ENCODE data around the gene EMP2. TPM values are rescaled to one million over a fixed set of nuclear protein-coding genes. Genes with fewer than 3 reads are reported as not detected.

Gene EMP2
- total RNA-seq, 1 experiment from 2014 or later: 6.3 TPM

- no peak for DNase-seq (ENCODE audit: low spot score)
- in situ Hi-C loops (cut with HindIII; ENCODE audit: low sequenced_read_pairs): no loop called here
Observed at GRCh38 chr16:10611825-10612342, 31.5 kb upstream of the EMP2 start.

- in situ Hi-C loops (cut with HindIII; ENCODE audit: low sequenced_read_pairs): no loop called here
Observed at GRCh38 chr16:10610499-10611184, 30.2 kb upstream of the EMP2 start.

GRCh38 chr16:10609402-10609774 lies 29.0 kb upstream of the EMP2 start:
- in situ Hi-C loops (cut with HindIII; ENCODE audit: low sequenced_read_pairs): no loop called here
- DNase-seq (ENCODE audit: low spot score): no peak

More at GRCh38 chr16:10610499-10611184, 30.2 kb upstream of the EMP2 start:
- DNase-seq (ENCODE audit: low spot score): no peak

- DNase-seq (ENCODE audit: low spot score): no peak
- in situ Hi-C loops (cut with HindIII; ENCODE audit: low sequenced_read_pairs): no loop called here
Observed at GRCh38 chr16:10608687-10609401, 28.4 kb upstream of the EMP2 start.

- in situ Hi-C loops (cut with HindIII; ENCODE audit: low sequenced_read_pairs): no loop called here
- no peak for DNase-seq (ENCODE audit: low spot score)
Observed at GRCh38 chr16:10607157-10607556, 26.8 kb upstream of the EMP2 start.

- in situ Hi-C loops (cut with HindIII; ENCODE audit: low sequenced_read_pairs): no loop called here
- DNase-seq (ENCODE audit: low spot score): no peak
Observed at GRCh38 chr16:10606607-10607006, 26.2 kb upstream of the EMP2 start.

- no peak for DNase-seq (ENCODE audit: low spot score)
- in situ Hi-C loops (cut with HindIII; ENCODE audit: low sequenced_read_pairs): no loop called here
Observed at GRCh38 chr16:10605636-10606035, 25.2 kb upstream of the EMP2 start.

- in situ Hi-C loops (cut with HindIII; ENCODE audit: low sequenced_read_pairs): no loop called here
- DNase-seq (ENCODE audit: low spot score): no peak
Observed at GRCh38 chr16:10601444-10602408, 21.3 kb upstream of the EMP2 start.

- no peak for DNase-seq (ENCODE audit: low spot score)
- in situ Hi-C loops (cut with HindIII; ENCODE audit: low sequenced_read_pairs): no loop called here
Observed at GRCh38 chr16:10600782-10601443, 20.5 kb upstream of the EMP2 start.

- no peak for DNase-seq (ENCODE audit: low spot score)
- in situ Hi-C loops (cut with HindIII; ENCODE audit: low sequenced_read_pairs): no loop called here
Observed at GRCh38 chr16:10599626-10600025, 19.2 kb upstream of the EMP2 start.

- no peak for DNase-seq (ENCODE audit: low spot score)
- in situ Hi-C loops (cut with HindIII; ENCODE audit: low sequenced_read_pairs): no loop called here
Observed at GRCh38 chr16:10598157-10598556, 17.8 kb upstream of the EMP2 start.

GRCh38 chr16:10597187-10597601 lies 16.8 kb upstream of the EMP2 start:
- in situ Hi-C loops (cut with HindIII; ENCODE audit: low sequenced_read_pairs): no loop called here
- DNase-seq (ENCODE audit: low spot score): no peak

- no peak for DNase-seq (ENCODE audit: low spot score)
- in situ Hi-C loops (cut with HindIII; ENCODE audit: low sequenced_read_pairs): no loop called here
Observed at GRCh38 chr16:10594312-10594950, 14.0 kb upstream of the EMP2 start.

- no peak for DNase-seq (ENCODE audit: low spot score)
- in situ Hi-C loops (cut with HindIII; ENCODE audit: low sequenced_read_pairs): no loop called here
Observed at GRCh38 chr16:10592611-10593010, 12.2 kb upstream of the EMP2 start.

GRCh38 chr16:10590342-10590741 lies 9.9 kb upstream of the EMP2 start:
- in situ Hi-C loops (cut with HindIII; ENCODE audit: low sequenced_read_pairs): no loop called here
- DNase-seq (ENCODE audit: low spot score): no peak

GRCh38 chr16:10589109-10589508 lies 8.7 kb upstream of the EMP2 start:
- in situ Hi-C loops (cut with HindIII; ENCODE audit: low sequenced_read_pairs): no loop called here

GRCh38 chr16:10587622-10588021 lies 7.2 kb upstream of the EMP2 start:
- in situ Hi-C loops (cut with HindIII; ENCODE audit: low sequenced_read_pairs): no loop called here
- no peak for DNase-seq (ENCODE audit: low spot score)

More at GRCh38 chr16:10589109-10589508, 8.7 kb upstream of the EMP2 start:
- DNase-seq (ENCODE audit: low spot score): no peak

- in situ Hi-C loops (cut with HindIII; ENCODE audit: low sequenced_read_pairs): no loop called here
- DNase-seq (ENCODE audit: low spot score): no peak
Observed at GRCh38 chr16:10584981-10585438, 4.6 kb upstream of the EMP2 start.
